Measurements from ENCODE around the gene TMEM39A.

Gene TMEM39A

GRCh38 chr3:119428538-119428937 lies 34.9 kb downstream of the TMEM39A start:
- no peak for TF ChIP-seq ZNF274 (IDR thresholded peaks at IDR 0.05; ENCODE audit: low read depth, low read length)
- H3K4me3 ChIP-seq (ENCODE audit: low read length), result no peak overlapping the region

- no peak overlapping the region for H3K4me3 ChIP-seq (ENCODE audit: low read length)
- TF ChIP-seq ZNF274 (IDR thresholded peaks at IDR 0.05; ENCODE audit: low read depth, low read length), result no peak
These were observed 35.7 kb downstream of the TMEM39A start for GRCh38 chr3:119427669-119428068.

GRCh38 chr3:119420196-119420595 lies 43.2 kb downstream of the TMEM39A start:
- no peak for TF ChIP-seq ZNF274 (IDR thresholded peaks at IDR 0.05; ENCODE audit: low read depth, low read length)
- no peak overlapping the region for H3K4me3 ChIP-seq (ENCODE audit: low read length)

GRCh38 chr3:119418641-119419040 lies 44.8 kb downstream of the TMEM39A start:
- TF ChIP-seq ZNF274 (IDR thresholded peaks at IDR 0.05; ENCODE audit: low read depth, low read length), result no peak
- no peak overlapping the region for H3K4me3 ChIP-seq (ENCODE audit: low read length)

- TF ChIP-seq ZNF274 (IDR thresholded peaks at IDR 0.05; ENCODE audit: low read depth, low read length), result no peak
These were observed 45.5 kb downstream of the TMEM39A start for GRCh38 chr3:119417771-119418512.

GRCh38 chr3:119416873-119417272 lies 46.5 kb downstream of the TMEM39A start:
- no peak for TF ChIP-seq ZNF274 (IDR thresholded peaks at IDR 0.05; ENCODE audit: low read depth, low read length)

More at GRCh38 chr3:119417771-119418512, 45.5 kb downstream of the TMEM39A start:
- no peak overlapping the region for H3K4me3 ChIP-seq (ENCODE audit: low read length)

DNA sequence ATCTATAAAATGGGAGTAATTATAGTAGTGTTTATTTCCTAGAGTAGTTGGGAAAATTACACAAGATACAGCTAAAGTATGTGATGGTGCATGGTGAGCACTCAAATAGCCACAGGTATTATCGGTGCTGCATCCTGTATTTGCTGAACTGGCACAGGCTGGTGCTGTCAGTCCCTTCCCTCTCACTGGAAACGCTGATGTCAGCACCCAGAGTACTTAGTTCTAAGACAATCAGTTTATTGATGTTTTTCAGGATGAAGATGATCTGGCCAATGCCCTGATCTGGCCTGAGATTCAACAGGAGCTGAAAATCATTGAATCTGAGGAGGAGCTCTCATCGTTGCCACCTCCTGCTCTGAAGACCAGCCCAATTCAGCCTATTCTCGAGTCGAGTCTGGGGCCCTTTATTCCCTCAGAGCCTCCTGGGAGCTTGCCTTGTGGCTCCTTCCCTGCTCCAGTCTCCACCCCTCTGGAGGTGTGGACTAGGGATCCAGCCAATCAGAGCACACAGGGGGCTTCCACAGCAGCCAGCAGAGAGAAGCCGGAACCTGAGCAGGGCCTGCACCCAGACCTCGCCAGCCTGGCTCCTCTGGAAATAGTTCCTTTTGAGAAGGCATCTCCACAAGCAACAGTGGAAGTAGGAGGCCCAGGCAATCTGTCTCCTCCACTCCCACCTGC lies 49.7 kb downstream of the TMEM39A start:
- no peak for TF ChIP-seq ZNF274 (IDR thresholded peaks at IDR 0.05; ENCODE audit: low read depth, low read length)

More at GRCh38 chr3:119416873-119417272, 46.5 kb downstream of the TMEM39A start:
- no peak overlapping the region for H3K4me3 ChIP-seq (ENCODE audit: low read length)

GRCh38 chr3:119409844-119410243 lies 53.6 kb downstream of the TMEM39A start:
- no peak for TF ChIP-seq ZNF274 (IDR thresholded peaks at IDR 0.05; ENCODE audit: low read depth, low read length)
- no peak overlapping the region for H3K4me3 ChIP-seq (ENCODE audit: low read length)

More for the DNA sequence above, 49.7 kb downstream of the TMEM39A start:
- H3K4me3 ChIP-seq (ENCODE audit: low read length), result no peak overlapping the region

- no peak overlapping the region for H3K4me3 ChIP-seq (ENCODE audit: low read length)
- no peak for TF ChIP-seq ZNF274 (IDR thresholded peaks at IDR 0.05; ENCODE audit: low read depth, low read length)
These were observed 55.0 kb downstream of the TMEM39A start for GRCh38 chr3:119408243-119408950.

DNA sequence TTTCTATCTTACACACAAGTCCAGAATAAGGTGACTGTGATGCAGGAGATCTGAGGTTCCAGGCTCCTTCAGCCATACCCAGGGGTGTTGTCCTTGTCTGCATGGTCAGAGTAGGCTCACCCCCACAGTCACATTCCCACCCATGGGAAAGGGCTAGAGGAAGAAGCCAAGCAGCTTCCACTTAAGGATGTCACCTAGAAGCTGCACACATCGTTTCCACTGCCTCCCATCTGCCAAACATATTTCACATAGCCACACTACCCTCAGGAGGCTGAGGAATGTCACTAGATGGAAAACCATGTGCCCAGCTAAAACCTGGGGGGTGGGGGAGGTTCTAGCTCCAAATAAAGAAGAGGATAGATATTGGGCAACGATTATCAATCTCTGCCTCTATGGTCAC lies 58.1 kb downstream of the TMEM39A start:
- no peak for TF ChIP-seq ZNF274 (IDR thresholded peaks at IDR 0.05; ENCODE audit: low read depth, low read length)
- no peak overlapping the region for H3K4me3 ChIP-seq (ENCODE audit: low read length)

DNA sequence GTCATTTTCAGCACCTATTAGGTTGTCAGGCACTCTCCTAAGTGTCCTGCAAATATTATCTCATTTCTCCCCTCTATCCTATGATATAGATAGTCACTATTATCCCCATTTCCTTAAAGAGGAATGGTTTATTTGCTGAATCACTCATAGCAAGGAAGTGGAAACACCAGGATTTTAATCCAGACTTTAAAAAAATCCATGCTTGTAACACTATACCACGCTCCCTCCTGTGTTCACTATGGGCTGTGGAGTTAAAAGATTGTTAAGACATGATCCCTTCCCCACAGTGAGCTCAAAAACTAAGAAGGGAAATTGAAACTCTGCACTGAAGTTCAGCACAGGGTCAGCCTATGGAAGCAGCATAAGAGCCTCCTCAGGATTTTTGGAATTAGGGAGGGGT lies 60.2 kb downstream of the TMEM39A start:
- TF ChIP-seq ZNF274 (IDR thresholded peaks at IDR 0.05; ENCODE audit: low read depth, low read length), result no peak
- H3K4me3 ChIP-seq (ENCODE audit: low read length), result no peak overlapping the region

DNA sequence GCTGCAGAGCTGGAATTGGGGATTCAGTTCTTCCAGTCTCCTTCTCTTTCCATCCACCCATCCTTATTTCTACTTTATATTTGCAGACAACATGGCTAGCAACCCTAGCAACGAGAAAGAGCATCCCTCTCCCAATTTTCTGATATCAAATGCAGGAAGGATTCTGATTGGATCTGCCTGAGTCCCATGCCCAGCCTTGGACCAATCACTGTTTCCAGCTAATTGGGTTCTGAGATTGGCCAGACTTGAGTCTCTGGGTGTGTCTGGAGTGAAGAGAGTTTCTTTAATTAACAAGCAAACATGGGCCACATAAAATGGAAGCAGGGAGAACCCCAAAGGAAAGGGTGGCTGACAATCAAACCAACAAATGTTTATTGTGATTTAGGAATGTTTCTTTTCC lies 60.6 kb downstream of the TMEM39A start:
- TF ChIP-seq ZNF274 (IDR thresholded peaks at IDR 0.05; ENCODE audit: low read depth, low read length), result no peak

DNA sequence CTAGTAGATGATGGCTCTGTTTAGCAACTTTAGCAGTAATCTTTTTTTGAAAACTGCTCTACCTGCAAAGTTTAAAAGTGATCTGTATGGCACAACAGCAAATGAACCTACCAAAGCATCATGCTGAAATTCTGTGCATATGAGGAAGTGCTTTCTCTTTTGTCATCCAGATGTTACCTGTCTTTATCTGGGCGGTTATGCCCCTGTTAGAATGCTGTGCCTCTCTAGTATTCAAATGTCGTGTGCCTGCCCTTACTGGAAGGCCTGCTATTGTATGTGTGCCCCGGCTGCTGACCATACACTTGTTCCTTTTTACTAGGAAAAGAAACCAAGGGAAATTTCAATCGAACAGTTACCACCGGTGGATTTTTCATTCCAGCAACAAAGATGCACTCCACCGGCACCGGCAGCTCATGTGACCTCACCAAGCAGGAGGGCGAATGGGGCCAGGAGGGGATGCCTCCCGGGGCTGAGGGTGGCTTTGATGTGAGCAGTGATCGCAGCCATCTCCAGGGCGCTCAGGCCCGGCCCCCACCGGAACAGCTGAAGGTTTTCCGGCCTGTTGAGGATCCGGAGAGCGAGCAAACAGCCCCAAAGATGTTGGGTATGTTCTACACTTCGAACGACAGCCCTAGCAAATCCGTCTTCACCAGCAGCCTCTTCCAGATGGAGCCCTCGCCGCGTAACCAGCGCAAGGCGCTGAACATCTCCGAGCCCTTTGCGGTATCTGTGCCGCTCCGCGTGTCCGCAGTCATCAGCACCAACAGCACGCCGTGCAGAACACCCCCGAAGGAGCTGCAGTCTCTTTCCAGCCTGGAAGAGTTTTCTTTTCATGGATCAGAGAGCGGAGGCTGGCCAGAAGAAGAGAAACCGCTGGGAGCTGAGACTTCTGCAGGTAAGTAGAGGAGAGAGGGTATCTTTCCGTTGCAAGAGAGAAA lies 61.6 kb downstream of the TMEM39A start:
- no peak for TF ChIP-seq ZNF274 (IDR thresholded peaks at IDR 0.05; ENCODE audit: low read depth, low read length)
- no peak overlapping the region; the same call in 1 of the 2 replicates for H3K4me3 ChIP-seq (ENCODE audit: low read length)

More for the DNA sequence above, 60.6 kb downstream of the TMEM39A start:
- no peak overlapping the region for H3K4me3 ChIP-seq (ENCODE audit: low read length)

All from GM08714 (cell line).